H9 (cell line): ENCODE data around the gene RASL12. TPM values are rescaled to one million over a fixed set of nuclear protein-coding genes. Genes with fewer than 3 reads are reported as not detected.

Source experiments
- DNase-seq: peaks from one replicate; pipeline ENCODE4 v3.0.0-alpha.2; 2017
- H2AFZ ChIP-seq: one replicate; pipeline ENCODE4 v1.6.1; 2013; ENCODE audit warnings: mild to moderate bottlenecking, low read length, control low read depth, moderate library complexity
- H2AK5ac ChIP-seq: 2 replicates; pipeline ENCODE4 v1.6.1; 2013; ENCODE audit warnings: low read length, control low read depth, mixed read lengths; ENCODE audit not compliant: insufficient read length
- H2BK120ac ChIP-seq: one replicate; pipeline ENCODE4 v1.6.1; 2013; ENCODE audit warnings: low read depth, mild to moderate bottlenecking, low read length, control low read depth, inconsistent platforms; ENCODE audit not compliant: poor library complexity, severe bottlenecking
- H2BK12ac ChIP-seq: 2 replicates; pipeline ENCODE4 v1.6.1; 2013; ENCODE audit warnings: low read length, control low read depth, mixed read lengths, low read depth; ENCODE audit not compliant: insufficient read length
- H2BK15ac ChIP-seq: 2 replicates; pipeline ENCODE4 v1.6.1; 2013; ENCODE audit warnings: low read depth, low read length, control low read depth
- H2BK20ac ChIP-seq: one replicate; pipeline ENCODE4 v1.6.1; 2013; ENCODE audit warnings: low read depth, mild to moderate bottlenecking, low read length, control low read depth, inconsistent platforms; ENCODE audit not compliant: poor library complexity, severe bottlenecking
- H2BK5ac ChIP-seq: 2 replicates; pipeline ENCODE4 v1.6.1; 2013; ENCODE audit warnings: low read length, control low read depth, mixed read lengths; ENCODE audit not compliant: insufficient read length
- H3K14ac ChIP-seq: 2 replicates; pipeline ENCODE4 v1.6.1; 2013; ENCODE audit warnings: low read length, control low read depth; ENCODE audit not compliant: insufficient read depth
- H3K18ac ChIP-seq: 2 replicates; pipeline ENCODE4 v1.6.1; 2013; ENCODE audit warnings: low read depth, mild to moderate bottlenecking, mixed read lengths, low read length, control low read depth; ENCODE audit not compliant: insufficient read length
- H3K23ac ChIP-seq: 2 replicates; pipeline ENCODE4 v1.6.1; 2013; ENCODE audit warnings: low read length, control low read depth, mixed read lengths, low read depth; ENCODE audit not compliant: insufficient read length
- H3K23me2 ChIP-seq: 2 replicates; pipeline ENCODE4 v1.6.1; 2013; ENCODE audit warnings: low read depth, mild to moderate bottlenecking, mixed read lengths, low read length, control low read depth; ENCODE audit not compliant: insufficient read length, poor library complexity, severe bottlenecking
- H3K27ac ChIP-seq: 2 replicates; pipeline ENCODE4 v1.5.1; 2013; ENCODE audit warnings: low read length, control low read depth, mixed read lengths, low read depth; ENCODE audit not compliant: insufficient read length
- H3K27me3 ChIP-seq: 2 replicates; pipeline ENCODE4 v1.6.1; 2013; ENCODE audit warnings: low read length, control low read depth, inconsistent platforms; ENCODE audit not compliant: insufficient read depth
- H3K4ac ChIP-seq: 2 replicates; pipeline ENCODE4 v1.6.1; 2013; ENCODE audit warnings: low read depth, mild to moderate bottlenecking, control low read depth, inconsistent platforms, low read length, moderate library complexity
- H3K4me1 ChIP-seq: 2 replicates; pipeline ENCODE4 v1.6.1; 2013; ENCODE audit warnings: low read length, control low read depth, inconsistent platforms; ENCODE audit not compliant: insufficient read depth
- H3K4me2 ChIP-seq: 2 replicates; pipeline ENCODE4 v1.6.1; 2013; ENCODE audit warnings: low read length, control low read depth, mixed read lengths; ENCODE audit not compliant: insufficient read length, insufficient read depth
- H3K56ac ChIP-seq: 2 replicates; pipeline ENCODE4 v1.6.1; 2013; ENCODE audit warnings: low read depth, mild to moderate bottlenecking, mixed read lengths, low read length, control low read depth; ENCODE audit not compliant: insufficient read length
- H3K79me1 ChIP-seq: 2 replicates; pipeline ENCODE4 v1.6.1; 2013; ENCODE audit warnings: low read depth, mild to moderate bottlenecking, moderate library complexity, low read length, control low read depth, inconsistent platforms; ENCODE audit not compliant: insufficient read depth, poor library complexity, severe bottlenecking
- H3K79me2 ChIP-seq: 2 replicates; pipeline ENCODE4 v1.6.1; 2013; ENCODE audit warnings: low read length, control low read depth, inconsistent platforms; ENCODE audit not compliant: insufficient read depth
- H3K9ac ChIP-seq: 2 replicates; pipeline ENCODE4 v1.6.1; 2013; ENCODE audit warnings: low read length, control low read depth, mixed read lengths; ENCODE audit not compliant: insufficient read length; ENCODE audit errors: extremely low read depth
- H3K9me3 ChIP-seq: one replicate; pipeline ENCODE4 v1.6.1; 2013; ENCODE audit warnings: low read depth, low read length, inconsistent platforms; ENCODE audit not compliant: control insufficient read depth
- H3T11ph ChIP-seq: one replicate; pipeline ENCODE4 v1.6.1; 2013; ENCODE audit warnings: mild to moderate bottlenecking, low read length, control low read depth, inconsistent platforms
- H4K20me1 ChIP-seq: one replicate; pipeline ENCODE4 v1.6.1; 2013; ENCODE audit not compliant: control insufficient read depth, insufficient read length, insufficient read depth
- H4K5ac ChIP-seq: 2 replicates; pipeline ENCODE4 v1.6.1; 2013; ENCODE audit warnings: low read depth, mild to moderate bottlenecking, mixed read lengths, low read length, control low read depth; ENCODE audit not compliant: insufficient read length
- H4K8ac ChIP-seq: replicated peaks from 2 replicates; pipeline ENCODE4 v1.6.1; 2013; ENCODE audit warnings: low read length, control low read depth, mixed read lengths, low read depth; ENCODE audit not compliant: insufficient read length
- H4K91ac ChIP-seq: 2 replicates; pipeline ENCODE4 v1.6.1; 2013; ENCODE audit warnings: low read depth, mild to moderate bottlenecking, moderate library complexity, mixed read lengths, low read length, control low read depth; ENCODE audit not compliant: insufficient read length
- H3K27ac Mint-ChIP-seq, 3 experiments: 2 replicates in 2 of 3; 3 replicates in 1 of 3; pipeline ENCODE4 v1.8.0; 2020 to 2021; ENCODE audit warnings: mixed read lengths in 3 of 3, mild to moderate bottlenecking in 1 of 3, moderate library complexity in 1 of 3
- H3K27me3 Mint-ChIP-seq: 2 replicates; pipeline ENCODE4 v1.8.0; 2021; ENCODE audit warnings: low read depth, mild to moderate bottlenecking, moderate library complexity, mixed read lengths
- H3K36me3 Mint-ChIP-seq, 3 experiments: 2 replicates in 2 of 3; 3 replicates in 1 of 3; pipeline ENCODE4 v1.8.0; 2020 to 2021; ENCODE audit warnings: low read depth in 3 of 3, mixed read lengths in 3 of 3; ENCODE audit not compliant: insufficient read depth in 1 of 3
- H3K4me1 Mint-ChIP-seq, 2 experiments: 2 replicates each; pipeline ENCODE4 v1.8.0; 2020; ENCODE audit warnings: mixed read lengths in 2 of 2
- H3K4me3 Mint-ChIP-seq, 2 experiments: 2 replicates in 1 of 2; 3 replicates in 1 of 2; pipeline ENCODE4 v1.8.0; 2020 to 2021; ENCODE audit warnings: mild to moderate bottlenecking in 2 of 2, mixed read lengths in 2 of 2, moderate library complexity in 1 of 2
- H3K9me3 Mint-ChIP-seq, 2 experiments: 2 replicates in 1 of 2; 3 replicates in 1 of 2; pipeline ENCODE4 v1.8.0; 2020; ENCODE audit warnings: mild to moderate bottlenecking in 2 of 2, mixed read lengths in 2 of 2, moderate library complexity in 1 of 2
- WGBS: extraction: QIAGEN DNeasy Blood & Tissue Kit; methylation state at CpG from one replicate; pipeline ENCODE4 v1.1.7; 2013; ENCODE audit warnings: missing lambda C conversion rate, low lambda C conversion rate, mixed read lengths; ENCODE audit not compliant: insufficient read length; ENCODE audit errors: extremely low coverage; 5-methylcytosine and 5-hydroxymethylcytosine counted together
- total RNA-seq: library from RNA; stranded (reverse); gene quantifications from 2 replicates; pipeline ENCODE4 v1.2.1, GENCODE V29; 2021
- TF ChIP-seq, protein P1 (sequence below): fragments of 200-600 bp; sonication (generic); conservative IDR thresholded peaks from 3 replicates; pipeline ENCODE4 v1.8.0; 2021; ENCODE audit warnings: antibody characterized with exemption, mild to moderate bottlenecking

Gene RASL12
- total RNA-seq, 1 experiment from 2014 or later = 7.5 TPM

DNA sequence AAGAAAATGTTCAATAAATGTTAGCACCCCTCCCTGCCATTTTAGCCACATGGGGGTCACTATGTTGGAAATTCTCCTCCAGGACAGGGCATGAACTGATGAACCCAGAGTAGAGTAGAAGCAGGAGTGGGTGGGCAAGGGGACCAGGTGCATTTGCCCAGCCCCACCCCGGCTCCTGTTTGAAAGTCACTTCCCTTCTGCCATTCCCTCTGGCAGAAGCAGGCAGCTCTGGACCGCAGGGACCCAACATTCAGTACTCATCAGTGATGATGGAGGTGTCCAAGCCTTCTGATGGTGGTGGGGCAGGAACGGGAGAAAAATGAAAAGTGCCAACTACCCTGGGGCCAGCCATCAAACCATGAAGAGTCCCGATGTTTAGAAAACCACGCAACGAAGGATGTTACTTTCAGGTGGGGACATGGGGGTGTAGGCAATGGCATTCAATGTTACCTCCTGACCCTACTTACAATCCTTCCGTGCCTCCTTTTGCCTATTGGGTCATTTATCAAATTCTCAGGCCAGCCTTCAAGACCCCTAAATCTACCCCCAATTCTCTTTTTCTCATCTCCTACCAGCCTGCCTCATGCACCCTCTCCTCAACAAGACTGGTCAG, 30.0 kb upstream of the RASL12 start:
- H3K79me1 ChIP-seq = no peaks in the 10 kb centered on the region
- no peaks in the 10 kb centered on the region for H4K20me1 ChIP-seq
- H3K27me3 ChIP-seq = no peaks in the 10 kb centered on the region
- no peak overlapping the region for H4K8ac ChIP-seq
- Mint-ChIP-seq H3K36me3 (peaks cover 0 to 18% (median 8%) of the 10 kb centered on the region in 3 experiments; a peak in 6 of 7 replicates), H3K27me3 (no peaks in the 10 kb centered on the region; the same call in 1 of the 2 replicates), H3K4me3 (no peak overlapping the region), H3K27ac (no peak overlapping the region), H3K4me1 (peaks cover 4% of the 10 kb centered on the region in 2 experiments; a peak in 3 of 4 replicates), H3K9me3 (no peaks in the 10 kb centered on the region)
- no peak overlapping the region for H2AK5ac ChIP-seq
- H3K27ac ChIP-seq = no peak overlapping the region
- H2BK120ac ChIP-seq = no peak overlapping the region
- DNase-seq = no peak
- no peak overlapping the region for H3K4ac ChIP-seq
- no peaks in the 10 kb centered on the region for H3K79me2 ChIP-seq
- H2BK15ac ChIP-seq = no peak overlapping the region
- no peak overlapping the region for H3K14ac ChIP-seq
- no peak overlapping the region for H2AFZ ChIP-seq
- no peak overlapping the region for H3K18ac ChIP-seq
- no peaks in the 10 kb centered on the region for H3K4me1 ChIP-seq
- no peak overlapping the region for H2BK12ac ChIP-seq
- no peak overlapping the region for H3T11ph ChIP-seq
- TF ChIP-seq, protein P1, sequence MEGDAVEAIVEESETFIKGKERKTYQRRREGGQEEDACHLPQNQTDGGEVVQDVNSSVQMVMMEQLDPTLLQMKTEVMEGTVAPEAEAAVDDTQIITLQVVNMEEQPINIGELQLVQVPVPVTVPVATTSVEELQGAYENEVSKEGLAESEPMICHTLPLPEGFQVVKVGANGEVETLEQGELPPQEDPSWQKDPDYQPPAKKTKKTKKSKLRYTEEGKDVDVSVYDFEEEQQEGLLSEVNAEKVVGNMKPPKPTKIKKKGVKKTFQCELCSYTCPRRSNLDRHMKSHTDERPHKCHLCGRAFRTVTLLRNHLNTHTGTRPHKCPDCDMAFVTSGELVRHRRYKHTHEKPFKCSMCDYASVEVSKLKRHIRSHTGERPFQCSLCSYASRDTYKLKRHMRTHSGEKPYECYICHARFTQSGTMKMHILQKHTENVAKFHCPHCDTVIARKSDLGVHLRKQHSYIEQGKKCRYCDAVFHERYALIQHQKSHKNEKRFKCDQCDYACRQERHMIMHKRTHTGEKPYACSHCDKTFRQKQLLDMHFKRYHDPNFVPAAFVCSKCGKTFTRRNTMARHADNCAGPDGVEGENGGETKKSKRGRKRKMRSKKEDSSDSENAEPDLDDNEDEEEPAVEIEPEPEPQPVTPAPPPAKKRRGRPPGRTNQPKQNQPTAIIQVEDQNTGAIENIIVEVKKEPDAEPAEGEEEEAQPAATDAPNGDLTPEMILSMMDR = no peak
- no peak overlapping the region for H4K91ac ChIP-seq
- H3K9ac ChIP-seq = no peak overlapping the region
- H3K23ac ChIP-seq = no peak overlapping the region
- H4K5ac ChIP-seq = no peak overlapping the region
- H2BK20ac ChIP-seq = no peak overlapping the region
- no peak overlapping the region for H3K56ac ChIP-seq
- WGBS = no CpG with 5 or more reads among the region's 7 CpGs
- peaks cover 3% of the 10 kb centered on the region for H3K23me2 ChIP-seq
- H3K4me2 ChIP-seq = no peak overlapping the region
- H2BK5ac ChIP-seq = no peak overlapping the region
- no peaks in the 10 kb centered on the region for H3K9me3 ChIP-seq
